AML-193 (cell line): ENCODE measurements around the gene ST8SIA6.
A peak's percentile ranks its signal among the peaks of the same experiment; 100 is the strongest.
"Not testable (repeated sequence)": the region's sequence is repeated elsewhere in the genome, so short reads cannot be mapped to it uniquely, and the experiment has no call there.

ENCODE experiments used
- DNase-seq, 2 experiments: peaks; one replicate each; lab custom pipeline; 2025; lab: John Stamatoyannopoulos, UW

Gene ST8SIA6

DNA sequence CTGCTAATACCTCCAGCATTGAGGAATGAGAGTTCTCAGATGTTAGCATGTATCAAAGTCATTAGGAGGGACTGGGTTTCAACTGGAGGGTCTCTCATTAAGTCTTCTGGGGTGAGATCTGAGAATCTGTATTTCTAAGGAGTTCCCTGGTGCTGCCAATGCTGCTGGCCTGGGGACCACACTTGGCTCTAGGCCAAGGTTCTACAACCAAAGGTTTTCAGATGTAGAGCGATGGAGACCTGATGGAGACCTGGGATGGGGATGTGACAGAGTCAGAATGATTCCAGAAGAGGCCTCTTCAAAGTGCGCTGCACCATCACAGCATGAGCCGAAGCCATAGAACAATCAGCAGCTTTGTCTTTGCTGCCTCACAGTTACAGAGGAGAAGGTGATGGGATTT lies 27.2 kb downstream of the ST8SIA6 start:
- no peak for DNase-seq

DNA sequence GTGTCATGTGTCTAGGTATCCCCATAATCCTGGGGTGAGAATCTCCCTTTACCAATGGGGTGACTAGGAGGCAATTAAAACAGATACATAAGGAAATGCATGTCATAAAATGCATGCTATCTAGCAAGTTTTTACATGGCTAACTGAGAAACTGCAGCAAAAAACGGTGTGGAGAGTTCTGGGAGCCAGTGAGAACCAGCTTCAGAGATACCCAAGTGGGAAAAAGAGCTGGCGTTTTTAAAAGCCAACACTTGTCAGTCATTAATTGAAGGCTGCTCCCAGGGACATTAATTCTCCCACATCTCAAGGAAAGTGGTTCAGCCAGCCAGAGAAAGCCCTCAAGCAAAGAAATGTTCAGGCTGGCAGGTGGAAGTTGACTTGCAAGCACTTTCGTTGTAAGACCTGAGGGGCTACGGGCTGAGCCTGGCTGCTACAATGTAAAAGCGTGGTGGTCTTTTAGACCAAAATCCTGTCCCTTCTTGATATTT lies 28.1 kb downstream of the ST8SIA6 start:
- DNase-seq, result no peak

DNA sequence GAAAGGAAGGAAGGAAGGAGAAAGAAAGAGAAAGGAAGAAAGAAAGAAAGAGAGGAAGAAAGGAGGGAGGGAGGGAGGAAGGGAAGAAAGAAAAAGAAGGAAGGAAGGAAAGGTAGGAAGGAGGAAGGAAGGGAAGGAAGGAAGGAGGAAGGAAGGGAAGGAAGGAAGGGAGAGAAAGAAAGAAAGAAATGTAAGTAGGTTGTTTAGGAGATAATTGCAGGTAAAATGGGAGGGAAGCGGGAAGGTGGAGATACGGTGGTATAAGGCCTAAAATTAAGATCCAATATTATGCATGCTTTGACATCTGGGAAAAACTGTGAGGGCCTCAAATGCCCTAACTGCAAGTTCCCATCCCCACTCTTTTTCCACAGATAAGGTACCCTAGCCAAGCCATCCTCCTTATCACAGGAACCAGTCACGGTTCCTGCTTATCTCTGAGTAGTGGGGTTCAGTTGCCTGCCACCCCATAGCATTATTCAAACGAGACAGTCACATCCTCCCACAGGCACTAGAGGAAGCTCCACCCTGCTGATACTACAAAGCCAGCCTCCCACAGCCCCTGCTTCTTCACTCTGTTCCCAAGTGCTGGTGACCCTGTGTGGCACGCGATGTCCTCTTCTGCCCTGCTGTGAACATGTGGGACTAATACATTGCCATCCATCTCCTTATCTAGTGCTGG lies 28.7 kb downstream of the ST8SIA6 start:
- DNase-seq, result no peak

DNA sequence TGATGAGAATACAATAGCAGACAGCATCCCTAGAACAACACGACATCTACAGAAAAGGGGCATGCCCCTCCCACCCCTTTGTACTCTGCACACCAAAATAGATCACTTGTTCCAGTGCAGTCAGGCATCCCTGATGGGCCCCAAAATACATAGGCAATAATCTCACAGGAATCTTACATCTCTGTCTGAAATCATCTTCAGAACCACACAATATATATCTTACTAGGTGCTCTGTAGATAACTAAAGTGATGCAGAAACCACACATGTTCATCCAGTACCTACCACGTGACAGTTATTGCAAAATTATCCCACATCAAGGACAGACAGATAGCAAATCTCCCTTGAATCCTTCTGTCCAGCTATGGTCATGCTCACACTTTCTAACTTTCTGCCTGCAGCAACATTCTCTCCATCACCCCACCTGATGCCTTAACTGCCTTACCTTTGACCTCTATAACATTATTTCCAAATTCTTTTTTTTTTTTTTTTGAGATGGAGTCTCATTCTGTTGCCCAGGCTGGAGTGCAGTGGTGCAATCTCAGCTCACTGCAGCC lies 30.7 kb downstream of the ST8SIA6 start:
- peak in 1 of 2 experiments; percentile 16 for DNase-seq

DNA sequence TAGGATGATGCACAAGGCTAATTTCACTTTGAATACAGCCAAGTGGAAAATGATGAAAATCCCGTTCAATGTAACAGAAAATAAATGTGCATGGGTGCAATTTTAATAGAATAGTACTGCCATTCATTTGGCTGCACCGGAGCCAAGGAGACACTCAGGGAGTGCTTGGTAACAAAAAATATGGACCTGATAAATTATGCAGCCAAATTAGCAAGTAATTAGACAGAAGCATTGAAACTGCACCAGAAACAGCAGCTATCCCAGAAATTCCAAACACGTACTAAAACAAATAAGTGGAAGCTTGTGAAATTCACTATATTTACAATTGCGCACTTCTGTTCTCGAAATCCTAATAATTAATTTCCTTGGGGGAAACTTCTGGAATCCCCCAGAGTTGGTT lies 31.5 kb downstream of the ST8SIA6 start:
- DNase-seq, result no peak

DNA sequence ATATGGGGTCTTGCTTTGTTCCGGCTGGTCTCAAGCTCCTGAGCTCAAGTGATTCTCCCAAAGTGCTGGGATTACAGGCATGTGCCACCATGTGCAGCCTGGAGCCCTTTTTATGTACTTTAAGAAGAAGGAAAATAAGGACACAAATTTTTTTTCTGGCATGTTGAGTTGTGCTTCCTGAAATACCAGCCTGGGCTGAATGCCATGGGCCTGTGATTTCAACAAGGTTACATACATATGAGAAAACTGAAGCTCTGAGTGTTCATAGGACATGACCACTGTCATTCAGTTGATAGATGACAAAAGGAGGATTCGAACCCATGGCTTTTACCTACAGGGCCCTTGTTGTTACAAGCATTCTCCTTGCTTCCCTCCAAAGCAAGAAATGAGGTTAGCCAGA lies 36.1 kb downstream of the ST8SIA6 start:
- no peak for DNase-seq

DNA sequence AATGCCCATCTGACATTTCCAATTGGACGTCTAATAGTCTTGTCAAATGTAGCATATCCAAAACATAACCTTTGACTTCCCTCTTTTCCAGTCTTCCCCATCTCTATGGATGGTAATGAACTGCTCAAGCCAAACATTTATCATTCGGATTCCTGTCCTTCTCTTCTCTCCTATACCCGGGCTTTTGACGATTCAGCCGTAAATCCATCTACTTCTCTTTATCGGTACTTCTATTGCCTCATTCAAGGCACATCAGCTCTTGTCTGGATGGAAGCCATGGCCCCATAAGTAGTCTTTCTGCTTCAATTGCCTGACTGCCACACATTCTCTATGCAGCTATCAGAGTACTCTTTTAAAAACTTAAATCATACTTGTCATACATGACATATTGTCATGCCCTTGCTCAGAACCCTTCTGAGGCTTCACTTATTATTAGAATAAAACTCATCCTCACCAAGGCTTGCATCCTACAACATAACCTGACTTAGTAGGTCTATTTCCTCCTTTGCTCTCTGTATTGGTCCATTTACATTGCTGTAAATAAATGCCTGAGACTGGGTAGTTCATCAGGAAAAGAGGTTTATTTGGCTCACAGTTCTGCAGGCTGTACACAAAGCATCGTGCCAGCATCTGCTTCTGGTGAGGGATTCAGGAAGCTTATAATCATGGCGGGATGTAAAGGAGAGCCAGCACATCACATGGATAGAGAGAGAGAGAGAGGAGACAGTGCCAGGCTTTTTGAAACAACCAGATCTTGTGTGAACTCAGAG lies 37.8 kb downstream of the ST8SIA6 start:
- DNase-seq, result no peak

DNA sequence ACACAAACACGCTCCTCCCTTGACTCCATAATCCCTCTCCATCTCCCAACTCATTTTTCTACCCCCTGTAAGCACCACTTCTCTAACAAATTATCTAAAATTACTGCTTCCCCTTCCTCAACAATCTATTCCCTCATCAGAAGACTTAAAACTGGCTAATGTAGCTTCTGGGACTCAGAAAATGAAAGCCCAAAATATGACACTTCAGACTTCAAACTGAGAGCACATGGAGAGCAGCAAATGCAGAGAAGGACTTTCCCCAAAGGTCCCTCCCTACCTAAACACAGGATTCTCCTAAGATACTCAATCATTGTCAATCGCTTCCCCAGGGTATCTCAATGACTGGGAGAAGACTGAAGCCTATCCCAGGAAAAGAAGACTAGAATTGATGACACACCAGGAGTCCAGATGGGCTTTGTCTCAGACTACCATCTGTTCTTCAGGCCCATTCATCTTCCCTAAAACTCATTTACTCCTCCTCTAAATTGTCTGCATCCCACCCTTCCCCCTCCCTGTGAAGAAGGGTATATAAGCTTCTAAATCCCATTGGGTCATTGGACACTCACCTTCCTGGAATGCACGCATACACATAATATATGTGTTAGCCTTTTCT lies 39.2 kb downstream of the ST8SIA6 start:
- no peak for DNase-seq

DNA sequence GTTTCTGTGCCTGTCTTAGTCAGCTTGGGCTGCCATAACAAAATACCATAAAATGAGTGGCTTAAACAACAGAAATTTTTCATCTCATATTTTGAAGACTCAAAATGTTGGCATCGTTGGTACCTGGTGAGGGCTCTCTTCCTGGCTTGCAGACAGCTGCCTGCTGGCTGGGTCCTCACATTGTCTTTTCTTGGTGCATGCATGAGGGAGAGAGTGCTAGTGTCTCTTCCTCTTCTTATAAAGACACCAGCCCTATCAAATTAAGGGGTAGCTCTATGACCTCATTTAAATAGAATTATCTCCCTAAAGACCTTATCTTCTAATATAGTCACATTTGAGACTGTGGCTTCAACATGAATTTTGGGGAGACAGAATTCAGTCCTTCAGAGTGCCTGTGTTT lies 39.9 kb downstream of the ST8SIA6 start:
- no peak for DNase-seq

DNA sequence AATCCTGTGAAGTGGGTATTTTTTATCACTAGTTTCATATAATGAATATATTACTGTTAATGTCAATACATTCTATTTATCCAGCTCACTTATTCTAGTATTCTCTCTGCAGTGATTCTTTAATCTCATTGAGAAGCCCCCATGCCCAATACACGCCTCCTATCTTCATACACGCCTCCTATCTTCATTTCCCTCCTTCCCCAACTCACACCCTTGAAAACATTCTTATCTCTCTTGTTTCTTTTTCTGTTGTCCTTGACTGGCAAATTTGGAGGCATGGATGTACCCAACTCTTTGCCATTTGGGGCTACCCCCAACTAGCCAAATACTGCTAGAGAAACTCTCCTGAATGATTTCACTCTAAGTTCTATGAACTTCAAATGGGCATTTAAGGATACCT lies 40.5 kb downstream of the ST8SIA6 start:
- no peak for DNase-seq

DNA sequence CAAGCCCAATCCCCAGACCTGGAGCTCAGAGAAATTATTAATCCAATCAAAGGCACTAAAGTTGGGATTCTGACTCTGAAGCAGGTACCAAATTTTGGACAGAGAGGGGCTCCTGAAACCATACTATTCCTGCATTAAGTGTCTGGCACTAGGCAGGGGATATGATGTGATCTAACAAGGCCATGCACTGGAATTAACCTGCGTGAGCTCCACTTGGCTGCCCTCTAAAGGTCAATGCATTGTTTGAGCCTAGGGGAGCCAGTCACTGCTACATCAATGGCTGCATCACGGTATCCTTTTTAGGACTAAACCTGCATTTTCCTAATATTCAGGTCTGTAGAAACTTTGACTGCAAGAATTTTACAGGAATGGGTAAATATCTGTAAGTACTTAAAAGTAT lies 42.1 kb downstream of the ST8SIA6 start:
- no peak for DNase-seq

DNA sequence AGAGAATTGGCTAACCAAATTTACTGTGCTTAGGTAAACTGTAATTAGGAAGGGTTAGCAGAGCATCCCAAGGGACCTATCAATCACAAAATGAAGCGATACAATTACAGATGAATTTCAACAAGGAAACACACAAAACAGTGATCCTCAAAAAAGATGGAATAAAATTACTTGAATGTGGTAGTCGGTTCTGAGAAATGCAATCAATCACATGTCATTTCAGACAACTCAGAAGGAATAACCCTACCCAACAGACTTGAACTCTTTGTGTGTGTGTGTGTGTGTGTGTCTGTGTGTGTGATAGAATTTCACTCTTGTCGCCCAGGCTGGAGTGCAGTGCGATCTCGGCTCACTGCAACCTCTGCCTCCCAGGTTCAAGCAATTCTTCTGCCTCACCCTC lies 43.5 kb downstream of the ST8SIA6 start:
- DNase-seq, result no peak

DNA sequence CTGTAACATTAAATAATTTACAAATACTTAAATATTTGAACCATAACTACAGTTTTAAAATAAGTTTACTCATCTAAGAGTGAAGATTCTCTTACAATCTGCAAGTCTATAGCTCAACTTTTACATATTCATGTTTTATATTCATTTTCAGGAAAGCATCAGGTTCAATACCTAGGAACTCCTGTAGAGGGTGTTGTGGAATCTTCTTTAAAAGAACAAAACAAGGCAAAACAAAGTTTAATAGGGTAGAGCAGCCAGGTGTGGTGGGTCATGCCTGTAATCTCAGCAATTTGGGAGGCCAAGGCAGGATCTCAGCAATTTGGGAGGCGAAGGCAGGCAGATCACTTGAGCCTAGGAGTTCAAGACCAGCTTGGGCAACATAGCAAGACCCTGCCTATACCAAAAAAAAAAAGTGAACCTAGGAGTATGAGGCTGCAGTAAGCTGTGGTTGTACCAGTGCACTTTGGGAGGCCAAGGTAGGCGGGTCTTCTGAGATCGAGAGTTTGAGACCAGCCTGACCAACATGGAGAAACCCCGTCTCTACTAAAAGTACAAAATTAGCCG lies 45.1 kb downstream of the ST8SIA6 start:
- DNase-seq, result peak in 1 of 2 experiments; percentile 15

DNA sequence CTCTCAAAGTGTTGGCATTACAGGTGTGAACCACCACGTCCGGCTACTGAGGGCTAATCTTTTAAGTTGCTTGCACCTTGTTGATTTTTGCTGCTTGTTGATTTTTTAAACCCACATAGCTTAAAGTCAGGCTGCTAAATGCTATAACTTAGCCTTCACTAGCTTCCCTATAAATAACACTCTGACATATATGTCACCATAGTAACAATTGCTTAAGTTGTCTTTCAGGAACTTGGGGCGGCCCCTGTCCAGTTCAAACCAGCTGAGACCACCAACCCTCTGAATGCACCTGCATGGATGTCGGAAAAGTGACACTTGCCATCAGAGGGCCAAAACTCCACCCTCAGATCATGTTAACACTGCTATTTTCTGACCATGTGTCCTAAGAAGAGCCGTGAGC lies 47.3 kb downstream of the ST8SIA6 start:
- DNase-seq, result no peak

DNA sequence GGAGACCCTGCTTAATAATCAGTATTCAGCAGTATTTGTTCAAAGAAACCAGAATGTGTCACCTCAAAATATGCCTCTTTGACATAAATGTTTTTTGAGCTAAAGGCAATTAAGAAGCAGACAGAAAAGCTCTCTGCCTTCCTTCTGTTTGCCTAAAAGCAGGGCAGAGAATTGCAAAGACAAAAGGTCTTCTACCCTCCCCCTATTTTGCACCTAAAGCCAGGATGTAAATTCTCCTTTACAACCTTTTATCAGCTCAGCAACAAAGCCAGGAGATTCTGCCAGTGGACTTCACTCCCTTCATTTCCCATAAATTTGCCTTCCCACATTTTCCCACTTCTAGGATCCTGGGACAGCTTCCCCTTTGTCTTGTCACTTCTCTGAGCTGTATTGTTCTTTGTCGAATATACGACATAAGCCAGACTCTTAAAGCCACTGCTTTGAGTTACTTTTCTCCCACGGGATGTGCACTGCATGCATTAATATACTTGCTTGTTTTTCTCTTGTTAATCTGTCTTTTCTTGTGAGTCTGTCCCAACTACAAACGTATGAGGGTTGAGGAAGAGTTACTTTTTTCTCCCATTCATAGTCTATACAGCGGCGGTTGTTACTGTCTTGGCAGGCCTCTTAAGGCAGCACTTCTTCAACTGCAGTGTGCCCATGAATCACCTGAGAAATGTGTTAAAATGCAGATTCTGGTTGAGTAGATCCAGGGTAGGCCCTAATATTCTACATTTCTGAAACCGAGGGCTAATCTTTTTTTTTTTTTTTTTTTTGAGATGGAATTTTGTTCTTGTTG lies 48.2 kb downstream of the ST8SIA6 start:
- DNase-seq, result no peak

DNA sequence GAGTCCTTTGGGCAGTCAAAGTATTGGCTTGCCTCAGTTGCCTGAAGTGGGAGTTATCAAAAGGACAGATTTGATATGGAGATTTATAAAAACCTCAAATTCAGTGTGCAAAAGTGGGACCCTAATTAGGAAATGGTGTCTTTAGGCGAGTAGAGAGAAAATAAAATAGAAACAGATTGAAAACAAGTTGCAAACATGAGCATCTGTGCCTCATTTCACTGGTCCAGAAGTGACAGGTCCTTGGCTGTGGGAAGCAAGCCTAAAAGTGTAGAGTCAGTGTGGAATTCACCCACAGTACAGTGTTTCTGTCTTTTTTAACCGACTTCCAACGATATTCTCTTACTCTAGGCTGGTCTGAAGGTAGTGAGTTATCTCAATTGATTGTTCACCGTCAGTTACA lies 51.2 kb downstream of the ST8SIA6 start:
- DNase-seq, result no peak

DNA sequence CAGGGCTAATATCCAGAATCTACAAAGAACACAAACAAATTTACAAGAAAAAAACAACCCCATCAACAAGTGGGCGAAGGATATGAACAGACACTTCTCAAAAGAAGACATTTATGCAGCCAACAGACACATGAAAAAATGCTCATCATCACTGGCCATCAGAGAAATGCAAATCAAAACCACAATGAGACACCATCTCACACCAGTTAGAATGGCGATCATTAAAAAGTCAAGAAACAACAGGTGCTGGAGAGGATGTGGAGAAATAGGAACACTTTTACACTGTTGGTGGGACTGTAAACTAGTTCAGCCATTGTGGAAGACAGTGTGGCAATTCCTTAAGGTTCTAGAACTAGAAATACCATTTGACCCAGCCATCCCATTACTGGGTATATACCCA lies 52.4 kb downstream of the ST8SIA6 start:
- not testable (repeated sequence) for DNase-seq

DNA sequence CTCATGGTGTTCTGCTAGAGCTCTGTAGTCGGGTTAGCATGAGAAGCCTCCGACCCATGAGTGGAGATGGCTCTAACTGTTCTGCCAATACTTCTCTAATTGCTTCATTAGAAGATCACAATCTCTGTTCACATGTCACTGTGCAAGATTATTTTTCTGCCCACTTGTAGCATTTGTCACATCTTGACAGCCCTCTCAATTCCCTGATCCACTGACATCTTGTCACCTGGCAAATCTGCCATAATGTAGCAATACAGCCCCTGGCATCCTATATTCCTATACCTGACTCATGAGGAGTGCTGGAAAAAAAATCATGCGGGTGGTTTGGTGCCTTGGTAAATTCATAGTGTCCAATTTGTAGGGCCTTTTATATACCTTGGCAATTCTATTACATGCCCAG lies 58.4 kb downstream of the ST8SIA6 start:
- DNase-seq, result no peak

DNA sequence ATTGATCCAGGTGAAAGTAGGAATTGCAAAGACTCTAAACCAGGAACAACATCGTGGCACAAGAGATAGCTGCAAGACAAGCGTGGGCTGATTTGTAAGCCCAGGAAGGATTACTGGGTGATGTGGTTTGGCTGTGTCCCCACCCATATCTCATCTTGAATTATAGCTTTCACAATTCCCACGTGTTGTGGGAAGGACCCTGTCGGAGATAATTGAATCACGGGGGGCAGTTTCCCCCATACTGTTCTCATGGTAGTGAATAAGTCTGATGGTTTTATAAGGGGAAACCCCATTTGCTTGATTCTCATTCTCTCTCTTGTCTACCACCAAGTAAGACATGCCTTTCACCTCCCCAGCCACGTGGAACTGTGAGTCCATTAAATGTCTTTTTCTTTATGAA lies 59.5 kb downstream of the ST8SIA6 start:
- DNase-seq, result no peak

DNA sequence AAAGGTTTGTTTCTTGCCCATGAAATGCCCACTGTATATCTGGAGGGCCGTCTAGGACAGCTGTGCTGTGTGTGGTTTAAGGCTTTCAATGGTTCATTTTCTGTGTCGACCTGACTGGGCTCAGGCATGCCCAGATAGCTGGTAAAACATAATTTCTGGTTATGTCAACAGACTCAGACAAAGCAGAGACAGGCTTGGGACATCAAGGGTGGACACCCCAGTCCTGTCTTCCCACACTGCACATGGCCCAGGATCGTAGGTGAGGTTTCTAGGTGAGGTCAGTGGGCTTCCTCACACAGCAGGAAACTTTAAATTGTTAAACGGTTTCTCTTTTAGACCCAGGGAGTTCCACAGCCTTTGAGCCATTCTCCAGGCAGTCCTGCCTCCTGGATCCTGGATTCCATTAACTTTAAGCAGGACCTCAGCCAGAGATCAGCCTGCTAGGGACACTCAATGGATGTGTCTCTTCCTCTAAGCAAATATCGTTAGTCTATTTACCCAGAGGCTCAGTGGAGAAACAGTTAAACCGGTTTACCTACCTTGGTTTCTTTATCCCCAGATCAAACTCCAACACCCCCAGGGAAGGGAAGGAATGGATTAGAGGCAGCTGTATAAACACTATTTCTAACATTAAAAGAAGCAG lies 66.4 kb downstream of the ST8SIA6 start:
- no peak for DNase-seq

DNA sequence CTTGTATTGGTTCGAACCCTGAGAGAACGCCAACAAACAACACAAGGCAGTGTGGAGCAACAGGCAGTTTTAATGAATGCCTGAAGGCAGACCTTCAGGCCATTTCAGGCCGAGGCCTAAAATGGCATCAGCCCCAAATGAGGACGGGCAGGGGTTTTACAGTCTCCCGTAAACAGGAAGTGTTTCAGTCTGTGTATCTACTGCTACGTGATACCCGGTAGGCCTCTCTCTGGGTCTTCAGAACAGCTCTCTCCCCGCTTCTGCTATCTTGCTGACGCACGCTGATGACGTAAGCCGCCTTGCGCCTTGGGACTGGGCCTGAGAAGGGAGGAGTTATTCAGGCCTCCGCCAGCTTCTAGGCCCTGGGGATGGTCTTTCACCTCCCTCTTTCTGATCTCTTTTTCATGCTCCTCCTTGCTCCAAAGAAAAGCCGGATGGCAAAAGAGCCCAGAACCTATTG lies 67.7 kb downstream of the ST8SIA6 start:
- DNase-seq, result no peak
